ENCODE measurements around the gene LRRIQ4.
A peak's percentile ranks its signal among the peaks of the same experiment; 100 is the strongest.

LRRIQ4 gene

DNA sequence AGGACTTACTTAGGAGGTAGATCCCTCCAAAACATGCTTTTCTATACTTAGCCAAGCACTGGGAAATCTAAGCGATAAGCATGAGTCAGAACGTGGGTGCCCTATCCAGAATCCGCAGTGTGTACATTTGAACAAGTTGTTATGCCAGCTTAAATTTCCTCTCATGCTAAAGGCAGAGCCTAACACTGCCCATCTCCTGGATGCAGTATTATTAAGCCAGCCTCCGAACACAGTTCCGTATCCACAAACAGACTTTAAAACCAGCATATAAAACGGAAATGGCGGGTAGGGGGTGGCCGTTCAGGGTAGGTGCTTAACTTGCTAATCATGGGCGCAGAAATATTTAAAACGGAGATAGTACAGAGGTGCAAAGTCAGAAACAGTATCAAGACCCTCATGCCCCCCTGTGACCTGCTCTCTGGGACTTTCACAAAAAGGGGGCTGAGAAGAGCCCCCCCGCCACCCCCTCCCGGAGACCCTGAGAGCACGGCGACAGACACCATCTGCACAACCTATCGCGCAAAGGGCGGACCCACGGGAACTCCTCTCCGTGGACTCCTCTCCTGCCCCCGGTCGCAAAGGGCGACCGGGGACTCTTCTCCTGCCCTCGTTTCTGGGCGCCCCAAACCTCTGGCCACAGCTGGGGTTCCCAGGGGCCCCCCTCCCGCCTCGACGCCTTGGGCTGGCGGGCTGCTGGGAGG is 889 bp upstream of the LRRIQ4 start:
- peak; percentile 32 to 95 (median 93) for DNase-seq

DNA sequence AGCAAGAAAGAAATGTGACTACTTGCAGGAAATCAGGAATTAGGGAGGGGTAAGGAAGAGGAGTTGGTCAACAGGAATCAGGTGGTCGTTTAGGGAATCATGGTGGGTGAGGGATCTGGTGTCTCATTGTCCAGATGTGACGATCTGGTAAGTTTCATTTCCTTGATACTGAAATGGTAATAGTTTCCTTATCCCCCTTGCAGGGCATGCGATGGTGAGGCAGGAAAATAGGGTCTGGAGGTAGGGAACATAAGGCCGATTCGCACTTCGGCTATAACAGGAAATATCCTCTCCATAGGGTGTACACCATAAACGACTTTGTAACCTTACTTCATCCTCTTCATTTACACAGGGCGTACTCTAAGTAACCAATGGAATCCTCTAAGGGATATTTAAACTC is 608 bp downstream of the LRRIQ4 start:
- no peak for DNase-seq

DNA sequence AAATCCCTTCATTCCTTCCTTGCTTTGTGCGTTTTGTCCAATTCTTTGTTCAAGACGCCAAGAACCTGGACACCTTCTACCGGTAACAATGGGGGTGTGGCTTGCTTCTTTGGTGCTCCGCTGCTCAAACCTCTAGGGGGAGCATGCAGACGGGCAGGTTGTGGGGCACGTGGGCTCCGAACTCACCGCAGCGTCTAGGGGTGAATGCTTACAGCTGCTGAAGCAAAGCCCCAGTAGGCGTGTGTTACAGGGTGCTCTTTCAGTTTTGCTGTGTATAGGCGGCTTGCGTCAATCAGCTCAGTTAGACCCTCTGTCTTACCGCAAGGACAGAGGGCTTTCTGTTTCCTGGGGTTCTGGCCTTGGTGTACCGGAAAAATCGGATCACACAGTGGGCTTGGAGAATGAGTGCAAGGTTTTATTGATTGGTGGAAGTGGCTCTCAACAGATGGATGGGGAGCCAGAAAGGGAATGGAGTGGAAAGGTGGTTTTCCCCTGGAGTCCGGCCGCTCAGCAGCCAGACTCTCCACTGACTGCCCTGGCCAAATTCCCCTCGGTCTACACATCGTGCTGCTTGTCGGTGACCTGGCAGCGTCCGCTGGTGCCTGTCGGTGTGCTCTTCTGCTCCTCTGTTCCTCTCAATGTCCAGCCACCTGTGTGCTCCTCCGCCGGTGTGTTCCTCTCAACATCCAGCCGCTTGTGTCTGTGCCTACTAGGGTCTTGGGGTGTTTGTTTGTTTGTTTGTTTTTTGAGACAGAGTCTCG is 1.3 kb downstream of the LRRIQ4 start:
- DNase-seq = peak in 1 of 3 experiments; percentile 10

DNA sequence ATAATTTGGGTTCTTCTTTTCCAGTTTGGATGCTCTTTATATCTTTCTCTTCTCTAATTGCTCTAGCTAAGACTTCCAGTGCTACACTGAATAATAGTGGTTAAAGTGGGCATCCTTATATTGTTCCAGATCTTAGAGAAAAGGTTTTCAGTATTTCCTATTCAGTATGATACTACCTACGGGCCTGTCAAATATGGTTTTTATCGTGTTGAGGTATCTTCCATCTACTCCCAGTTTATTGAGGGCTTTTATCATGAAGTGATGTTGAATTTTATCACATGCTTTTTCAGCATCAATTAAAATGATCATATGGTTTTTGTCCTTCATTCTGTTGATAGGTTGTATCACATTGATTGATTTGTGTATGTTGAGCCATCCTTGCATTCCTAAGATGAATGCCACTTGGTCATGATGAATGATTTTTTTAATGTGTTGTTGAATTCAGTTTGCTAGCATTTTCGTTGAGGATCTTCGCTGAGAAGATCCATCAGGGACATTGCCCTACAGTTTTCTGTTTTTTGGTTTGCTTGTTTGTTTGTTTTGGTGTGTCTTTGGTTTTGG is 3.0 kb downstream of the LRRIQ4 start:
- peak in 1 of 3 experiments; percentile 36 for DNase-seq

DNA sequence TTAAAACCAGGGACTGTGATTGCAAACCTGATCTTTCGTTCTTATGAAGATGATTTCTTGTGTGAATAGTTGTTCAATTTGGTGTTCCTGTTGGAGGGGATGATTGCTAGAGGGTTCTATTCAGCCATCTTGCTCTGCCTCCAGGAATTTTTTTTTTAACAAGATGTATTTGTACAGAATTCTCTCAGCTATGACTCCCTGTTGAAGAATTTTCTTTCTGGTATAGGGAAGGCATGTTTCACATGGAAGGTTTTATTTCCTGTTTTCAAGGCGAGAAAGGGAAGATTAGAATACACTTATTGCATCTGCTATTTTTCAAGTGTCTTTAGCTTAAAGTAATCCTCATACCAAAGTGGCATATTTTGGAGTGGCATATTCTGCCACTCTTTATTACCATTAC is 5.6 kb downstream of the LRRIQ4 start:
- no peak for DNase-seq

DNA sequence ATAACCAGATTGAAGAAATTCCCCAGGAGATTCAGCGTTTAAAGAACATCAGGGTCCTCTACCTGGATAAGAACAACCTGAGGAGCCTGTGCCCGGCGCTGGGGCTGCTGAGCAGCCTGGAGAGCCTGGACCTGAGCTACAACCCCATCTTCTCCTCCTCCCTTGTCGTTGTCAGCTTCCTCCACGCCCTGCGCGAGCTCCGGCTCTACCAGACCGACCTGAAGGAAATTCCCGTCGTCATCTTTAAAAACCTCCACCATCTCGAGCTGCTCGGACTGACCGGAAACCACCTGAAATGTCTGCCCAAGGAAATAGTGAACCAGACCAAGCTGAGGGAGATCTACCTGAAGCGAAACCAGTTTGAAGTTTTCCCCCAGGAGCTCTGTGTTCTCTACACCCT is 9.4 kb downstream of the LRRIQ4 start:
- DNase-seq = peak; percentile 54 to 66 (median 65)

DNA sequence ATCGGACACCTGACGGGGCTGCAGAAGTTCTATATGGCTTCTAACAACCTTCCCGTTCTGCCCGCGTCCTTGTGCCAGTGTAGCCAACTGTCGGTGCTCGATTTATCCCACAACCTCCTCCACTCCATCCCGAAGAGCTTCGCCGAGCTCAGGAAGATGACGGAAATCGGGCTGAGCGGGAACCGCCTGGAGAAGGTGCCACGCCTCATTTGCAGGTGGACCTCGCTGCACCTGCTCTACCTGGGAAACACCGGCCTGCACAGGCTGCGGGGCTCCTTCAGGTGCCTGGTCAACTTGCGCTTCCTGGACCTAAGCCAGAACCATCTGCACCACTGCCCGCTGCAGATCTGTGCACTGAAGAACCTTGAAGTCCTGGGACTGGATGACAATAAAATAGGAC is 9.9 kb downstream of the LRRIQ4 start:
- DNase-seq = peak; percentile 66 to 86 (median 70)

DNA sequence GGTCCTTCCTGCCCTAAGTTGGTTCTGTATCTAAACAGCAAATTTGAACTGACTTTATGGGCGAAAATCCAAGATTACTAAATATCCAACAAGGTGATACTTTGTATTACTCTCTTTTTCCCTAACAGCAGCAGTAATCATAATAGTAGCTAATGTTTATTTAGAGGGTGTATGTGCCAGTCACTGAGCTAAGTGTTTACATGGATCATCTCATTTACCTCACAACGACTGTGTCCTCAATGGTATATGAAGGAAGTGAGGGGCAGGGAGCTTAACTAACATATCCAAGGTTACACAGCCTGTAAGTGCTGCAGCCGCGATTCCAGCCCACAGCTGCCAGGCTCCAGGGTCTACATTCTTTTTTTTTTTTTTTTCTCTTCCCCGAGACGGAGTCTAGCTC is 10.3 kb downstream of the LRRIQ4 start:
- DNase-seq = peak in 2 of 3 experiments; percentile 42 to 61

DNA sequence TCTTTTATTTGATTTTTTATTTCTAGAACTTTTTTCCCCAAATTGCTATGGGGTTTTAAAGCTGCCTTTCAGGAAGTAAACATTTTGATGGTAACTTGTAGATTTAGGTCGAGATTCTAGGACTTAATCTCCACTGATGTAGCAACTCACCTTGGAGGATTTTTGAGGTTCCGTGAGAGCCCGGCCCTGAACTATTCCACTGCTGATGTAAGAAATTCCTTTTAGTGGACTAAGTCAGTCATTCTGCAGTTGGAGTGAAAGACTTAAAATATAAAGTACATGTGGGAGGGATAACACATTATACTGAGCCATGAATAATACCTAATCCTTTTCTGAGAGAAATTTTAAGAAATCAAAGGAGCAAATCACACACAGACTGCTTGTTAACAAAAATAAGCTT is 12.6 kb downstream of the LRRIQ4 start:
- DNase-seq = no peak

DNA sequence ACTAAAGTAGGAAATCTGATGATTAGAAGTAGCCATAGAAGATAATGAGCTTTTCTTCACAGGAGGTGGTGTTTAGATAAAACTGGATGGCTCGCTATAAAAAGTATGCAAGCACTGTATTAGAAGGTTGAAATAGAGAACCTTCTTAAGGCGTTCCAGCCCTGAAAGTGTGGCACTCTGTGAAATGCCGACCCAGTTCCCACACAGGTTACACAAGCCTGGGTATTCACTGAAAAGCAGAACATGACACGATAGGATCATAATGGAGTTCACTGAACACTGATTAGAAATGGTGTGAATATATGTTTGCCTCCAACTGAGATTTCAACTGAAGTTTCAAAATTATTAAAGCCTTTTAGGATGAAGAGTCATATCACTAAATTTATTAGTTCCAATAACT is 15.0 kb downstream of the LRRIQ4 start:
- DNase-seq = no peak

DNA sequence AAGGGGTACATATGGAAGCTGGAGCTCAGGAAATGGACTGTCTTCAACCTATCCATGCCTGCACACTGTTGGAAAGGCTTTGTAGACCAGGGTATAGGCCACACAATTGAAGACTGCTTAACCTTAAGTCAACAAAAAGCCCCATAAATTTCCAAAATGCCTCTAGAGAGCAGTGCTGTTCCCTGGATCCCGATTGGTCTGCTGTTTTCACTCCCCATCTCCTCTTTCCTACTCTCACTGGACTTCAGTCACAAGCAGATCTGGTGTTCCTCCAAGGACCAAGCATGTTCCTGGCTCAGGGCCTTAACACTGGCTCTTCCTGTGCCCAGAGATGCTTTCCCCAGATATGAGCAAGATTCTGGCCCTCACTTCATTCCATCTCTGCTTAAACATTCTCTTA is 22.9 kb downstream of the LRRIQ4 start:
- no peak for DNase-seq

DNA sequence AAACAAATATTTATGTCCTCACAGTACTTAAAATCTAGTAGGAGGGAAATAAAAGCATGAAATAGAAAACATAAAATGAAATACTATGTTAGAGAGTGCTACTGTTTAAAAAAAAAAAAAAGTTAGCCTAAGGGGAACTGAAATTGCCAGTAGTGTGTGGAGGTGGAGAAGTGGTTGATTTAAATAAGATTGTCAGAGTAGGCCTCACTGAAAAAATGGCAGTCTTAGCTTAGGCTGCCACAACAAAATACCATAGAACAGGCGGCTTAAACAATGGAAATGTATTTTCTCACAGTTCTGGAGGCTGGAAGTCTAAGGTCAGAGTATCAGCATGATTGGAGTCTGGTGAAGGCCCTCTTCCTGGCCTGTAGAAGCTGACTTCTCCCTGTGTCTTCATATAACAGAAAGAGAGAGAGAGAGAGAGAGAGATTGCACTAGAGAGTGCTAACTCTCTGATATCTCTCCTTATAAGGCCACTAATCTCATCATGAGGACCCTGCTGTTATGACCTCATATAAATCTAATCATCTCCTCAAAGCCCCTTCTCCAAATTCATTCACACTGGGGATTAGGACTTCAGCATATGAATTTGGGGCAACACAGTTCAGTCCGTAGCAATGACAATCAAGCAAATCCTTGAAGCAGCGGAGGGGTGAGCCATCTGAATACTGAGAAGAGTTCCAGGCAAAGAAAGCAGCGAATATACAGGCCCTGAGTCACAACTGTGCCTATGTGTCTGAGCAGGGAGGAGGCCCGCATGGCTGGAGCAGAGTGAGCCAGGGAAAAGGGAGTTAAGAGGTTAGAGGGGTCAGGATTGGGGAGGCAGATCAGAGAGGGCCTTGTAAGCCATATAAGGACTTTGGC is 23.6 kb downstream of the LRRIQ4 start:
- no peak for DNase-seq

DNA sequence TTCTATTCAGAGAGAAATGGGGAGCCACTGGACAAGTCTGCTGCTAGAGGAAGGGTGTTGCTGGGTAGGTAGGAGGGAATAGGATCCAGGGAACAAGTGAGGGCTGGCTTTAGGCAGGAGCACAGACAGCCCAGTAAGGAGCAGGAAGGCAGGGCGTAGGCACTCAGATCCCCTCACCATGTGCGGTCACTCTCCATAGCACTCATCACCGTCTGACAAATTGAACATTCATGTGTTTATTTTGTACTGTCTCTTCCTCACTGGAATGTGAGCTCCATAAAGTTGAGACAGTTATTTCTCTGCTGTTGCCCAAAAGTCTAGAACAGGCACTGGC is 24.2 kb downstream of the LRRIQ4 start:
- DNase-seq = no peak

DNA sequence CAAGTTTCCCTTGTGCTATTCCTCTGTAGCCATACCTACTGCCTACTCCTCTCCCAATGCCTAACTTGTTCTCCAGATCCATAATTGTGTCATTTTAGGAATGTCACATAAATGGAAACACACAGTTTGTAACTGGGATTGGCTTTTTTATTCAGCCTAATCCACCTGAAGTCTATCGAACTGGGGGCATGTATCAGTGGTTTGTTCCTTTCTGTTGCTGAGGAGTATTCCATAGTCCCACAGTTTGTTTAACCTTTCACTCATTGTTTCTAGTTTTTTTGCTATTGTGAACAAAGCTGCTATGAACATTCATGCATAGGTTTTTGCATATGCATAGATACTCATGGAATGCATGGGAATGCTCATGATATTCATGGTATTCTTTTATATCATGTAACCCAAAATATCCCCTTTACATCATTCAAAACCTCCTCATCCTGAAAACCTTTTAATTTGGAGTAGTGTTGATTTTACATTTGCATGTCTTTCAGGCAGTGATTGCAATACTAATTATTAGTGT is 25.9 kb downstream of the LRRIQ4 start:
- no peak for DNase-seq

DNA sequence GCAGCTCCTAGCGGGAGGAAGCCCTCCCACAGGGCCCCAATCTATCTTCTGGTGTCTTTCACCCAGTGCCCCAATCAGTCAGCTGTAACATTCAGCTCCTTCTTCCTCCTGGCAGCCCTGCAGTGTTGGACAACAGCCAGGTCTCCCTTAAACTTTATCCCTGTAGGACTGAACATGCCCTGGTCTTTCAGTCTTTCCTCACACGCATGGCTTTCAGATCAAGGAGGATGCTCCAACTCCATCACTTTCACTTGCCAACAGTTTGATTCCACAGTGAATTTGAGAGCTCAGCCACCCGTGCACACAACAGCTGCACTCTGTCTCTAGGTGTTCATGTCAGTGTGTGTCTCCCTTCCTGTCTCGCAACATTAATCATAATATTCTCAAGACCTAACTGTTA is 28.5 kb downstream of the LRRIQ4 start:
- DNase-seq = peak in 1 of 3 experiments; percentile 5

DNA sequence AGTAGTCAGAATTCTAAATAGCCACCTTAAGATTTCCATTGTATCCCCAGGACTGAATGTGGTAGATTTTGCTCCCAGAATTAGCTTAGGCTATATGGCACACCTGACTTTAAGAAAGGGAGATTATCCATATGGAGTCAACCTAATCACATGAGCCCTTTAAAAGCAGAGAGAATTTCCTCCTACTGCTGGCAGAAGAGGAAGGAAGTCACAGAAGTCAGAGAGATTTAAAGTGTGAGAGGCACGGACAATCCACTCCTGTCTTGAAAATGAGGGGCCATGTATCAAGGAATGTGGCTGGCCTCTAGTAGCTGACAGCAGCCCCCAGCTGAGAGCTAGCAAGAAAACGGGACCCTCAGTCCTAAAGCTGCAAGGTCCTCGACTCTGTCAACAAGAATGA is 30.3 kb downstream of the LRRIQ4 start:
- DNase-seq = no peak

DNA sequence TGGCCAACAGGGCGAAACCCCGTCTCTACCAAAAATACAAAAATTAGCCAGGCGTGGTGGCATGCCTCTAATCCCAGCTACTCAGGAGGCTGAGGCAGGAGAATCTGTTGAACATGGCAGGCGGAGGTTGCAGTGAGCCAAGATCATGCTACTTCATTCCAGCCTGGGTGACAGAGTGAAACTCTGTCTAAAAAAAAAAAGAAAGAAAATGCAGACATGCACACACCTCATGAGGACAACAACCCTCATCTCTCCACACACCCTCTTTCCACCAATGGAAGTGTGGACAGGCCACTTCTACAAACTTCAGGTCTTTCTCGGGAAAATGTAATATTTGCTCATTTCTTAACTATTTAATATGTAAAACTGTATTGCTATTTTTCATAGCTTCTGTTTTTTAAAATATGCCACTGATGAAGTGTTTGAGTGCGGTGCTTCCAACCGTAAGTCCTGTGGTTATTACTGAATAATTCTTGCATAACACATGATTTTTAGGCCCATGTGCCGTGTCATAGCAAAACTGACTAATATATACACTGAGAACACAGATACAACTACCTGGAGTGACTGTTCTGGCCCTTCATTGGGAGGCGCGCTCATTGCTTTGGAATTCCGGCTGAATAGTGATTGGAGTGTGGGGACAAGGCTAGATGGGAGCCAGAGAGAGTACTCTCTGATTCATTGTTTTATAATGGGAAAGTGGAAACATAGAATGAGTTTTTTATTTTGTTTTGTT is 34.0 kb downstream of the LRRIQ4 start:
- DNase-seq = no peak

DNA sequence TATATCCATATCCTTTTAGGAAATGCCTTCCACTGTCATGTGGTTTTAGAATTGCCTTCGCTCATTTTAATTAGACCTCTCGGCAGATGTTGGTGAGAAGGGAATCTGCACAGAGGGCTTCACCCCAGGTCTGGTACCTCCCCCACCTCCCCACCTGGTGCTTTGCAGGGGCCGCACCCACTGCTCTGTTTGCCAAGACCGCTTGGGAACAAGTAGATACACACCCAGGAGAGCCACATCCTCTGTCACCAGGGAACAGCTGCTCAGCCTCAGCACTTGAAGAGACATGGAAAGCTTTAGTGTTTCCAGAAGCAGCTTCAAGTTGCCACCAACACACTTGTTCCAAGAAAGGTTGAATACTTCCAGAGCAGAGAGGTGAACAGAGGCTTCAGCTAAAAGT is 35.2 kb downstream of the LRRIQ4 start:
- peak; percentile 82 to 90 (median 90) for DNase-seq

DNA sequence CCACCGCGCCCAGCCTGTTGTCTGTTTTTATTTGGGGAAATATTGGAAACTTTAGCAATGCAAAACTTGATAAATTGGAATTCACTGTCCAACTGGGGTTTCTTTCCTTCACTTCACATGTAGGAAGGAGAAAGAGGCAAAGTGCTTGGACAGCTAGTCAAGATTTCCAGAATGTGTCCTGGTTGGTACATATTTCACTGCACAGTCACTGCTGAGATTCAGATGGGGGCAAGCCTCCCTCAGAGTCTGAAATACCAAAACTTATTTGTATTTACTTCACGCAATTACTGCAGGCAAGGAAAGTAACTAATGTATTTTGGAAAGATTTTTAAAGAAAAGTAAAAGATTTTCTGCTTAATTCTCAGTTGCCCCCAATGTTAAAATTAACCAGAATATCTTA is 36.1 kb downstream of the LRRIQ4 start:
- no peak for DNase-seq

DNA sequence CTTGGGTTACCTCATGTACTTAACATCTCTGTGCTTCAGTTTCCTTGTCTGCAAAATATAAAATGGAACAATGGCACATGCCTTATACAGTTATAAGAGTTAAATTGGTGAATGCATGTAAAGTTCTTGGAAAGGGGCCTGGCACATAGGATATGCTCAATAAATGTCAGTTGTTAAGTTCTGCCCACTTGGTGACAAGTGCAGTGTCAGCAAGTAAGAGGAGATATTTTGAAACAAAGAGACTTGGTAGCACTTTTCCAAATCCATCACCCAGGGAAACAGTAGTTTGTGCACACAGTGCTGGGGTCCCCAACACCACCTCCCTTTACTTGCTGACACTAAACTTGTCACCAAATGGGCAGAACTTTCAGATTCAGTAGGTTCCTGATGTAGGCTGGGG is 37.9 kb downstream of the LRRIQ4 start:
- no peak for DNase-seq

DNA sequence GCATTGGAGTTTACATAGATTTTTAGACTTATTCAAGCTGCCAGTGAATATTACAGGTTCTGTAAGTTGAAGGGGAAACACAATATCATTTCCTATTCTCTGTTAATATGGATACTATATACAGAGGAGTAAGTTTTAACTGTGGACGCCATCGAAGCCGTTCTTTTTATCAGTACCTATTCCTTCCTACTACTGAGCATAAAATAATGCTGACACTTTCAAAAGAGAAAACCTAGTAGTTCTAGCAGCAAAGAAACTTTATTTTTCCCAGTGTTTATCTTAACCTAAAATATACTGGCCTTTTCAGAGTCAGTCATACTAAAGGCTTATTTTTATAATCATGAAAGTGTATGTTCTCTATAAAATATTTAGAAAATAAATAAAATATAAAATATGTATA is 42.8 kb downstream of the LRRIQ4 start:
- no peak for DNase-seq

DNA sequence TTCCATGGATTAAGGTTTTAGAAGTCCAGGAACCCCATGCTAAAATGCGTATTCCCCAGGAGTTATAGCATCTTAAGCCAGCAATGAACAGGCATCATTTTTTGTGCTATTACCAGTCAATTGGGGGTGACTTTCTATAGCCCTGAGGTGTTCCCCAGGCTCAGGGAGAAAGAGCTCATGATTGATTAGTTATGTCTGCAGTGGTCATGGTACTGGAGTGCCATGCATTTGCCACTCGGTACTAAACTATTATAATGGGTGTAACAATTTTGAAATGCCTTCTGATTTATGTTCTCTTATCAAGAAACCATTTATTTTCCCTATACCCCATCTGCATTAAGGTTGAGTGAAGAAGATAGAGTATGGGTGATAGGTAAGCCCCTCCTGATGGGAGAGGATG is 45.1 kb downstream of the LRRIQ4 start:
- DNase-seq = no peak

Data from NCI-H1417 (cell line).